SK-N-SH treated with all-trans-retinoic acid at 6 μM for 48 hours (cell line): Measurements from ENCODE around the gene GDF9.

ENCODE experiments used
- ATAC-seq: fragments of 200-7000 bp; cut with Tn5 transposase; 3 replicates; pipeline ENCODE4 v1.9.1; 2020; ENCODE audit warnings: mild to moderate bottlenecking, moderate library complexity
- BACH2 ChIP-seq: fragments of 250-450 bp; sonication (Bioruptor Pico); IDR thresholded peaks from 2 replicates; pipeline ENCODE4 v1.9.0; 2021; ENCODE audit warnings: mild to moderate bottlenecking, borderline replicate concordance
- CREB5 ChIP-seq: fragments of 250-450 bp; sonication (Bioruptor Pico); IDR thresholded peaks from 2 replicates; pipeline ENCODE4 v1.5.1; 2020; ENCODE audit warnings: low read depth, mild to moderate bottlenecking, moderate library complexity
- GLIS3 ChIP-seq: fragments of 250-450 bp; sonication (Bioruptor Pico); IDR thresholded peaks from 2 replicates; pipeline ENCODE4 v1.5.0; 2020; ENCODE audit warnings: mild to moderate bottlenecking, moderate library complexity
- SNAI2 ChIP-seq: fragments of 250-450 bp; sonication (Bioruptor Pico); IDR thresholded peaks from 2 replicates; pipeline ENCODE4 v1.5.0; 2020; ENCODE audit warnings: mild to moderate bottlenecking, moderate library complexity
- TCF4 ChIP-seq: fragments of 250-450 bp; sonication (Bioruptor Pico); IDR thresholded peaks from 2 replicates; pipeline ENCODE4 v1.8.0; 2021; ENCODE audit warnings: mild to moderate bottlenecking, moderate library complexity, borderline replicate concordance
- TOX ChIP-seq: fragments of 250-450 bp; sonication (Bioruptor Pico); IDR thresholded peaks from 2 replicates; pipeline ENCODE4 v1.8.0; 2021; ENCODE audit warnings: mild to moderate bottlenecking, moderate library complexity, borderline replicate concordance
- ZFP3 ChIP-seq: fragments of 250-450 bp; sonication (Bioruptor Pico); IDR thresholded peaks from 2 replicates; pipeline ENCODE4 v1.5.0; 2020; ENCODE audit warnings: mild to moderate bottlenecking, moderate library complexity

The GDF9 gene

GRCh38 chr5:132812781-132813598, 53.3 kb downstream of the GDF9 start, which contains the start of gene SOWAHA (continued):
- no peak for TF ChIP-seq CREB5 (CRISPR knock-in tag)
- TF ChIP-seq GLIS3 (CRISPR knock-in tag) = no peak
- no peak for TF ChIP-seq SNAI2 (CRISPR knock-in tag)
- TF ChIP-seq TOX = no peak

GRCh38 chr5:132812123-132812765, 54.0 kb downstream of the GDF9 start:
- ATAC-seq = no peak
- TF ChIP-seq TCF4 (CRISPR knock-in tag) (no peak), BACH2 (no peak), TOX (no peak), ZFP3 (CRISPR knock-in tag) (no peak)
